Lower leg skin (tissue), 3 donors: Measurements from ENCODE around the gene E2F2.

ENCODE experiments used
- CTCF ChIP-seq, 3 donors: fragments of 450-650 bp; IDR thresholded peaks; one replicate each; pipeline ENCODE4 v1.5.1; 2016; ENCODE audit warnings: antibody characterized with exemption in 3 of 3, mild to moderate bottlenecking in 3 of 3, moderate library complexity in 2 of 3
- POLR2A ChIP-seq, 2 donors: fragments of 450-650 bp; IDR thresholded peaks; one replicate each; pipeline ENCODE4 v1.6.1; 2016 to 2017; ENCODE audit warnings: antibody characterized with exemption in 2 of 2, mild to moderate bottlenecking in 1 of 2, moderate library complexity in 1 of 2

- TF ChIP-seq POLR2A (IDR thresholded peaks at IDR 0.05) = no peak
- TF ChIP-seq CTCF (IDR thresholded peaks at IDR 0.05) = no peak
These were observed 29.1 kb upstream of the E2F2 start for GRCh38 chr1:23559985-23560741.
